HepG2 (cell line): Measurements from ENCODE around the gene ATAD2B. TPM values are rescaled to one million over a fixed set of nuclear protein-coding genes. Genes with fewer than 3 reads are reported as not detected.

ENCODE experiments used
- HDAC2 ChIP-seq: sonication (generic); formaldehyde crosslinking; IDR thresholded peaks from 2 replicates; pipeline ENCODE4 v1.4.0; 2020; ENCODE audit warnings: missing genetic modification reagents
- IRF2 ChIP-seq: IDR thresholded peaks from 2 replicates; pipeline ENCODE4 v1.6.1; 2018; ENCODE audit warnings: missing genetic modification reagents, missing compliant biosample characterization
- KIAA2018 ChIP-seq: sonication (generic); formaldehyde crosslinking; IDR thresholded peaks from 2 replicates; pipeline ENCODE4 v1.5.0; 2020; ENCODE audit warnings: mild to moderate bottlenecking, missing genetic modification reagents, borderline replicate concordance
- ZFP41 ChIP-seq: sonication (generic); formaldehyde crosslinking; IDR thresholded peaks from 2 replicates; pipeline ENCODE4 v1.4.0; 2020; ENCODE audit warnings: mild to moderate bottlenecking, missing genetic modification reagents, borderline replicate concordance
- polyA plus RNA-seq, 8 experiments: library from polyadenylated mRNA; depleted of rRNA in 3 of 8; stranded (reverse) in 7 of 8; unstranded in 1 of 8; fragments of >200 nt; fragmentation: Illumina TruSeq in 4 of 8; extraction: Trizol in 4 of 8; gene quantifications; 2 replicates each; pipeline versions ENCODE4 v1.2.1 to v1.2.3, GENCODE V29; 2011 to 2016; ENCODE audit warnings: low read depth in 4 of 8, missing spikeins in 1 of 8, mixed read lengths in 1 of 8; ENCODE audit not compliant: insufficient read depth in 1 of 8
- total RNA-seq, 5 experiments: library from RNA; depleted of rRNA; stranded (reverse); fragments of >200 nt; fragmentation: Illumina TruSeq; extraction: Trizol; gene quantifications; 2 replicates each; pipeline ENCODE4 v1.2.3, GENCODE V29; 2016; ENCODE audit warnings: low read depth in 1 of 5
- TF ChIP-seq, protein P1 (sequence below): sonication (generic); formaldehyde crosslinking; IDR thresholded peaks from one replicate; pipeline ENCODE4 v1.5.1; 2020; ENCODE audit warnings: mild to moderate bottlenecking, missing genetic modification reagents; ENCODE audit errors: not compliant biosample characterization
- TF ChIP-seq, protein P2 (sequence below): sonication (generic); formaldehyde crosslinking; IDR thresholded peaks from 2 replicates; pipeline ENCODE4 v1.8.0; 2022; ENCODE audit warnings: mild to moderate bottlenecking, missing genetic modification reagents

Gene ATAD2B
- total and polyA plus RNA-seq, 2 of the 13 experiments (the other 11 are each of a cell fraction or from before 2014, with no cell fraction given): 5.3 to 22.2 TPM

DNA sequence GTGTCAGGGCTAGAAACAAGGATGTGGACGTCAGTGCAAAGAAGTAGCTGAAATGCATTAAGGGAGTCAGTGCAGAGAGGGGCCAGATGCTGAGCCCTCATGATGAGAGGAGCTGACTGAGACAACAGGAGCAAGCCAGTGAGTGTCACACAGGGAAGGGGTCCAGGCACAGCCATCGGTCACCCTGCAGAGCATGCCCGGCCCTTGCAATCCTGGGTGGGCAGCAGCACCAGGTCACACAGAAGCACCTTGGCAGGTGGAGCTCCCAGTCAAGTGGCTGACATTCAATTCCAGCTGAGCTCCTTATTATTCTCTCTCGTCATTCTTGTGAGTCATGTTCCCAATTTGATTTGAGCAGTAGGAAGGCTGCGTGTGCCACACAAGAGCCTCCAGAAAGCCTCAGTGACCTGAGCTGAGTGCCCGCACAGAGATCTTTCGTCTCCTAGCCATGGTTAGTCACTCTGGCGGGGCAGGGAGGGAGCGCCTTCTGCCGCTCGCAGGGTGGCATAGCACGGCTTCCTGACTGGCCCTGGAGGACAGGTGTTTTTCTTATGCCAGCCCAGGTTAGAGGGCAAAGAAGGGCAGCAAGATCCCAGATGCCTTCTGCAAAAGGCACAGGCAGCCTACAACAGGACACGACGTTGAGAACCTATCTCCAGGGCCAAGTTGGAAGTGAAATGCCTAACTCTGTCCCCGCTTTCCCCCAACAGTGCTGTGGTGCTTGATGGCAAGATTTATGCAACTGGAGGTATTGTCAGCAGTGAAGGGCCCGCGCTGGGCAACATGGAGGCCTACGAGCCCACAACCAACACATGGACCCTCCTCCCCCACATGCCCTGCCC, 220.9 kb downstream of the ATAD2B start (continued):
- TF ChIP-seq KIAA2018 (CRISPR knock-in tag) (no peak), ZFP41 (CRISPR knock-in tag) (no peak), HDAC2 (CRISPR knock-in tag) (no peak), IRF2 (no peak)
- TF ChIP-seq, protein P1, sequence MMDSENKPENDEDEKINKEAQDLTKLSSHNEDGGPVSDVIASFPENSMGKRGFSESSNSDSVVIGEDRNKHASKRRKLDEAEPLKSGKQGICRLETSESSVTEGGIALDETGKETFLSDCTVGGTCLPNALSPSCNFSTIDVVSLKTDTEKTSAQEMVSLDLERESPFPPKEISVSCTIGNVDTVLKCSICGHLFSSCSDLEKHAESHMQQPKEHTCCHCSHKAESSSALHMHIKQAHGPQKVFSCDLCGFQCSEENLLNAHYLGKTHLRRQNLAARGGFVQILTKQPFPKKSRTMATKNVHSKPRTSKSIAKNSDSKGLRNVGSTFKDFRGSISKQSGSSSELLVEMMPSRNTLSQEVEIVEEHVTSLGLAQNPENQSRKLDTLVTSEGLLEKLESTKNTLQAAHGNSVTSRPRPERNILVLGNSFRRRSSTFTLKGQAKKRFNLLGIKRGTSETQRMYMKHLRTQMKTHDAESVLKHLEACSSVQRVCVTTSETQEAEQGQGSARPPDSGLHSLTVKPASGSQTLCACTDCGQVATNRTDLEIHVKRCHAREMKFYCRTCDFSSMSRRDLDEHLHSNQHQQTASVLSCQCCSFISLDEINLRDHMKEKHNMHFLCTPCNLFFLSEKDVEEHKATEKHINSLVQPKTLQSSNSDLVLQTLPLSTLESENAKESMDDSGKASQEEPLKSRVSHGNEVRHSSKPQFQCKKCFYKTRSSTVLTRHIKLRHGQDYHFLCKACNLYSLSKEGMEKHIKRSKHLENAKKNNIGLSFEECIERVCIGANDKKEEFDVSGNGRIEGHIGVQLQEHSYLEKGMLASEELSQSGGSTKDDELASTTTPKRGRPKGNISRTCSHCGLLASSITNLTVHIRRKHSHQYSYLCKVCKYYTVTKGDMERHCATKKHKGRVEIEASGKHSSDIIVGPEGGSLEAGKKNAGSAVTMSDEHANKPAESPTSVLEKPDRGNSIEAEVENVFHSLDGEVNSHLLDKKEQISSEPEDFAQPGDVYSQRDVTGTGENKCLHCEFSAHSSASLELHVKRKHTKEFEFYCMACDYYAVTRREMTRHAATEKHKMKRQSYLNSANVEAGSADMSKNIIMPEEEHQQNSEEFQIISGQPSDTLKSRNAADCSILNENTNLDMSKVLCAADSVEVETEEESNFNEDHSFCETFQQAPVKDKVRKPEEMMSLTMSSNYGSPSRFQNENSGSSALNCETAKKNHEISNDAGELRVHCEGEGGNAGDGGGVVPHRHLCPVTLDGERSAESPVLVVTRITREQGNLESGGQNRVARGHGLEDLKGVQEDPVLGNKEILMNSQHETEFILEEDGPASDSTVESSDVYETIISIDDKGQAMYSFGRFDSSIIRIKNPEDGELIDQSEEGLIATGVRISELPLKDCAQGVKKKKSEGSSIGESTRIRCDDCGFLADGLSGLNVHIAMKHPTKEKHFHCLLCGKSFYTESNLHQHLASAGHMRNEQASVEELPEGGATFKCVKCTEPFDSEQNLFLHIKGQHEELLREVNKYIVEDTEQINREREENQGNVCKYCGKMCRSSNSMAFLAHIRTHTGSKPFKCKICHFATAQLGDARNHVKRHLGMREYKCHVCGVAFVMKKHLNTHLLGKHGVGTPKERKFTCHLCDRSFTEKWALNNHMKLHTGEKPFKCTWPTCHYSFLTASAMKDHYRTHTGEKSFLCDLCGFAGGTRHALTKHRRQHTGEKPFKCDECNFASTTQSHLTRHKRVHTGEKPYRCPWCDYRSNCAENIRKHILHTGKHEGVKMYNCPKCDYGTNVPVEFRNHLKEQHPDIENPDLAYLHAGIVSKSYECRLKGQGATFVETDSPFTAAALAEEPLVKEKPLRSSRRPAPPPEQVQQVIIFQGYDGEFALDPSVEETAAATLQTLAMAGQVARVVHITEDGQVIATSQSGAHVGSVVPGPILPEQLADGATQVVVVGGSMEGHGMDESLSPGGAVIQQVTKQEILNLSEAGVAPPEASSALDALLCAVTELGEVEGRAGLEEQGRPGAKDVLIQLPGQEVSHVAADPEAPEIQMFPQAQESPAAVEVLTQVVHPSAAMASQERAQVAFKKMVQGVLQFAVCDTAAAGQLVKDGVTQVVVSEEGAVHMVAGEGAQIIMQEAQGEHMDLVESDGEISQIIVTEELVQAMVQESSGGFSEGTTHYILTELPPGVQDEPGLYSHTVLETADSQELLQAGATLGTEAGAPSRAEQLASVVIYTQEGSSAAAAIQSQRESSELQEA (CRISPR knock-in tag): no peak
- TF ChIP-seq, protein P2, sequence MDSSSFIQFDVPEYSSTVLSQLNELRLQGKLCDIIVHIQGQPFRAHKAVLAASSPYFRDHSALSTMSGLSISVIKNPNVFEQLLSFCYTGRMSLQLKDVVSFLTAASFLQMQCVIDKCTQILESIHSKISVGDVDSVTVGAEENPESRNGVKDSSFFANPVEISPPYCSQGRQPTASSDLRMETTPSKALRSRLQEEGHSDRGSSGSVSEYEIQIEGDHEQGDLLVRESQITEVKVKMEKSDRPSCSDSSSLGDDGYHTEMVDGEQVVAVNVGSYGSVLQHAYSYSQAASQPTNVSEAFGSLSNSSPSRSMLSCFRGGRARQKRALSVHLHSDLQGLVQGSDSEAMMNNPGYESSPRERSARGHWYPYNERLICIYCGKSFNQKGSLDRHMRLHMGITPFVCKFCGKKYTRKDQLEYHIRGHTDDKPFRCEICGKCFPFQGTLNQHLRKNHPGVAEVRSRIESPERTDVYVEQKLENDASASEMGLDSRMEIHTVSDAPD (CRISPR knock-in tag): no peak
